ENCODE results near the gene VAT1L.

Gene VAT1L

GRCh38 chr16:77784441-77785372, 3.7 kb upstream of the VAT1L start:
- DNase-seq = no peak

- no peak for DNase-seq
Observed at GRCh38 chr16:77785373-77785764, 3.0 kb upstream of the VAT1L start.

GRCh38 chr16:77786186-77786847, 2.0 kb upstream of the VAT1L start:
- no peak for DNase-seq

- DNase-seq = no peak
Observed at GRCh38 chr16:77787452-77787851, 912 bp upstream of the VAT1L start.

GRCh38 chr16:77789085-77790008, 983 bp downstream of the VAT1L start:
- DNase-seq = no peak

GRCh38 chr16:77790009-77790372, 1.6 kb downstream of the VAT1L start:
- DNase-seq = no peak

- DNase-seq = no peak
Observed at GRCh38 chr16:77790912-77791311, 2.5 kb downstream of the VAT1L start.

- DNase-seq = no peak
Observed at GRCh38 chr16:77793417-77793816, 5.1 kb downstream of the VAT1L start.

- no peak for DNase-seq
Observed at GRCh38 chr16:77794586-77794985, 6.2 kb downstream of the VAT1L start.

- no peak for DNase-seq
Observed at GRCh38 chr16:77801817-77802216, 13.5 kb downstream of the VAT1L start.

GRCh38 chr16:77805398-77805797, 17.0 kb downstream of the VAT1L start:
- DNase-seq = no peak

GRCh38 chr16:77807021-77807420, 18.7 kb downstream of the VAT1L start:
- DNase-seq = no peak

GRCh38 chr16:77812856-77813500, 24.6 kb downstream of the VAT1L start:
- no peak for DNase-seq

GRCh38 chr16:77816293-77816692, 27.9 kb downstream of the VAT1L start:
- DNase-seq = no peak

GRCh38 chr16:77820340-77820739, 32.0 kb downstream of the VAT1L start:
- DNase-seq = no peak

- no peak for DNase-seq
Observed at GRCh38 chr16:77822661-77823060, 34.3 kb downstream of the VAT1L start.

GRCh38 chr16:77823067-77823466, 34.7 kb downstream of the VAT1L start:
- DNase-seq = no peak

GRCh38 chr16:77825196-77825595, 36.8 kb downstream of the VAT1L start:
- no peak for DNase-seq

- no peak for DNase-seq
Observed at GRCh38 chr16:77827032-77827431, 38.7 kb downstream of the VAT1L start.

- peak; percentile 46 for DNase-seq
Observed at GRCh38 chr16:77833921-77834634, 45.7 kb downstream of the VAT1L start.

- no peak for DNase-seq
Observed at GRCh38 chr16:77834635-77835540, 46.5 kb downstream of the VAT1L start.

All from 8988T (cell line).